OCI-M2 (cell line): ENCODE data around the gene BTBD6.

Experiments
- DNase-seq: peaks from one replicate; lab custom pipeline; 2025; ENCODE audit not compliant: unreplicated experiment; lab: John Stamatoyannopoulos, UW

The BTBD6 gene

DNA sequence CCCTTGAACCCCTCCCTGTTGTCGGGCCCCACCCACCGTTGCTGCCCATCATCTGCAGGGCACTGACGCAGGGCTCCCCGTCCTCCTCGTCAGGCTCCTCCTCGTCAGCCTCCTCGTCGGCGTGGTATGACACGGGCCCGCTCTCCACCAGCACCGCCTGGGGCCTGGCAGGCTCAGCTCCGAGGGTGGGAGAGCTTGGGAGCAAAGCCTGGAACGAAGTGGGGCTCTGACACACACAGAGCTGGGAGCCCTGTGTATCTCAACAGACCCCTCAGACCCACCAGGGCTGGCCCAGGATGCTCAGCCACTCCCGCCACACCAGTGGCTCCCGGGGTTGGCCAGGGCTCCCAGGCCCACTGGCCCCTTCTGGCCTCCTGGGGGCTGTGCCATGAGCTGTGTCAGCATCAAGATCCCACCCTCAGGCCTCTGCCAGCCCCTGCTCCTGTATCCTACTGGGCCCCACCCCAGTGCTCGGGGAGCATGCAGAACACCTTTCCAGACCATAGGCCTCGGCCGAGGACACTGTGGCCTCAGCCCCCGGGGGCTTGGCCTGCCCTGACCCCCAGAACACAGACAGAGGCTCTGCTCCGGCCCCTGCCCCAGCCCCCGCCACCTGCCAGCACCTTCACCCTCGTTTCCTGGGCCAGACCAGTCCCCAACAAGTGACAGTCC is 37.1 kb upstream of the BTBD6 start:
- DNase-seq: no peak

DNA sequence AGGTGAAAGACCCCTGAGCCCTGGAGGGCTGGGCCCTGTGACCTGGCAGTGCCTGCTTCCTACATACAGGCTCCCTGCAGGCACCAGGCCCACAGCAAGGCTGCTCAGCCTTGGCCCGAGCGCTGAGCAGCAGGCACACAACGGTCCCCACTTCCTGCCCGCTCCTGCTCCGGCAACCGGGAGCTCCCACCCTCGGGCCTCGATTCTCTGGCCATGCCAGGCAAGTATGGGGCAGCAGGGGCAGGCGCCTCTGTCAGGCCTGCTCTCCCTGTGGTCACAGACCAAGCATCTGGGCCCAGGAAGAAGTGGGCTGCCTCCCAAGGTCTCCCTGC is 36.6 kb upstream of the BTBD6 start:
- no peak for DNase-seq

DNA sequence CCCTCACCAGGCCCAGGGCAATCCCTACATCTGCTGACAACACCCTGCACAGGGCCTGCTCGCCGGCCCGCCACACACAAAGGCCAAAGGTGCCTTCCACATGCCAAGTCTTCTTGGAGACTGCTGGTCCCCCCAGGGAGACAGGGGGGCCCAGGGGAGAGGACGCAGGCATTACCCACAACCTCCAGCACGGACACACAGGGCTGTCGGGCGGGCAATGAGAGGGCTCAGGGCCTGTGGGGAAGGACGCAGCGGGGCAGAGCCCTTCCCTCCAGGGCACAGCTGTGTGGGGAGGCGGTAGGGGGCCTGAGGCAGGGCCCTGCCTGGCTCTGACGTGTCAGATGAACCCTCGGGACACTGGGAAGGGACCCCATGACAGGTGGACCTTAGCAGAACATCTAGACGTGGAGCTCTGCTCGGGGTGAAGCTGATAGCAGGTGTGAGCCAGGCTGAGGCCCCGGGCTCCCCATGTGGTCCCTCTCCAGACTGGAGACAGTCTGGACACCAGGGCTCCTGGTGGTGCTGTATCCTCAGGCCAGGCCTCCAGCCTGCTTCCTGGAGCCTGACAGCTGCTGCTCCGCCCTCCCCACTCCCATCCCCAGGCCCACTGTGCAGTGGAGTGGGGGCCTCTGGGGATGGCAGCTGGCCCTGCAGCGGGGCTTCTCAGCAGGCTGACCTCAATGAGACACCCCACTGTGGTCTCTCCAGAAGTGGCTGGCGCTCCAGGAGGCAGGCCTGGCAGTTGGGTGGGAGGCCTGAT is 35.6 kb upstream of the BTBD6 start:
- no peak for DNase-seq

DNA sequence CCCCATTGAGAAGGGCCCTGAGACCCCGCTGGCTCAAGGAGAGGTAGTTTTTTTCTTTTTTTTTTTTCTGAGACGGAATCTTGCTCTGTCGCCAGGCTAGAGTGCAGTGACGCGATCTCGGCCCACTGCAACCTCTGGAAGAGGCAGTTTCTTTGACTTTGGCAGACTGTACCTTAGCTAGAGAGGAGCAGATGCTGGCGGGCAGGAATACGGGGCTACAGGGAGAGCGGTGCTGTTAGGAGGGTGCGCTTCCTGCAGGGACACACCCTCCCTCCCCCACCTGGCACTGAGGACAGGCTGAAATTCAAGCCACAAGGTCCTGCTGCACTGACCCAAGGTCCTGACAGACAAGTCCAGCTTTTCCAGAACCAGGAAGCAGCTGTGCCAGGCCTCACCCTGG is 35.0 kb upstream of the BTBD6 start:
- DNase-seq: no peak

DNA sequence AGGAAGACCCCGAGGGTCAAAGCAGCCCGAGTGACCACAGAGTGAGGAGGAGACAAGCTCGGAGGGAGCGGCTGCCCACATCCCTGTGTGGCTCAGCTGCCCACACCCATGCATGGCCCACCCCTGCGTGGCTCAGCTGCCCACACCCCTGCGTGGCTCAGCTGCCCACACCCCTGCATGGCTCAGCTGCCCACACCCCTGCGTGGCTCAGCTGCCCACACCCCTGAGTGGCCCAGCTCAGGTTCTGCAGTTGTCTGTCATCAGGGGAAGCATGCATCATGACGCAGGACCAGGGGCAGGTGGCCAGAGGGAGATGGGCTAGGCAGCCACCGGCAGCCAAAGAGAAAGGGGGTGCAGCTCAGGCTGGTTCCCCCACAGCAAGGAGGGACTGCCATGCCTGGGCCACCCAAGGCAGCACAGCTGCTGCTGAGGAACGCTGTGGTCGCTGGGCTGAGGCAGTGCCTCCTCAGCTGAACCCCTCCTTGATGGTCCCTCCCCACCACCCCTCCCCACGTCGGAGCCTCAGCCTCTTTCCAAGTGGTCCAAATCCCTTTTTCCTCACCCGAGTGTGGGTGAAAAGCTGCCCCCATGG is 33.9 kb upstream of the BTBD6 start:
- no peak for DNase-seq

DNA sequence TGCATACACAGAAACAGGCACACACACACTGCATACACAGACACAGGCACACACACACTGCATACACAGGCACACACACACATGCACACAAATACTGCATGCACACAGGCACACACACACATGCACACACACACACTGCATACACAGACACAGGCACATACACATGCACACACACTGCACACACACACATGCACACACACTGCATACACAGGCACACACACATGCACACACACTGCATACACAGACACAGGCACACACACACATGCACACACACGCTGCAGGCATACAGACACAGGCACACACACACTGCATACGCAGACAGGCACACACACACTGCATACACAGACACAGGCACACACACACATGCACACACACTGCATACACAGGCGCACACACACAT is 32.7 kb upstream of the BTBD6 start:
- no peak for DNase-seq

DNA sequence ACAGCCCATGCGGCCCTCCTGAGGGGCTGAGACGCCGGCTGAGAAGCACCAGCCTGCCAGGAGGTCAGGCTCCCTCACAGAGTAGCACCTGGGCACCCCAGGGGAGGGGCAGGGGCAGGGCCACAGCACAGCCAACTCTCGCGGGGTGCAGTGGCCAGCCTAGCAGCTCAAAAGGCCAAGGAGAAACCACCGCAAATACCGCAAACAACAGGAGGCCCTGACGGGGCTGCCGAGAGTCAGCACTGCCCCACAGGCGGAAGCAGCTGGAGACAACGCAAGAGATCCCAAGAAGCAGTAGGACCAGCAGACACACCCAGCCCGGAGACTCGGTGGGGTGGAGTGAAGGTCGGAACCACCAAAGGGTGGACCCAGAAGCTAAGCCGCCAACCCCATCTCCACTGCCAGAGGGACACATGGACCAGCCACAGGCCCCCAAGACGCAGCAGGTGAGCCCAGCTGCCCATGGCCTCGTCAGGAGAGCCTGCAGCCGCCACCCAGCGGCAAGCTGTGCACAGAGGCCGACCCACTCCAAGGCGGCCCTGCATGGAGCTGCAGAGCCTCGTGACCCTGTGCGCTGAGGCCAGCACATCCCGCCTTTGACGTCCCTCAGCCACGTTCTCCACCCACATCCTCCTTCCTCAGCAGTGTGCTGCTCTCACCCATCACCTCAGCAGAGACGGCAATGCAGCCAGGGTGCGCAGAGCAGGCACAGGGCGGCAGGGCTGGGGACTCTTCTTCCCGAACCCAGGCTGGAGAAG is 31.7 kb upstream of the BTBD6 start:
- no peak for DNase-seq

DNA sequence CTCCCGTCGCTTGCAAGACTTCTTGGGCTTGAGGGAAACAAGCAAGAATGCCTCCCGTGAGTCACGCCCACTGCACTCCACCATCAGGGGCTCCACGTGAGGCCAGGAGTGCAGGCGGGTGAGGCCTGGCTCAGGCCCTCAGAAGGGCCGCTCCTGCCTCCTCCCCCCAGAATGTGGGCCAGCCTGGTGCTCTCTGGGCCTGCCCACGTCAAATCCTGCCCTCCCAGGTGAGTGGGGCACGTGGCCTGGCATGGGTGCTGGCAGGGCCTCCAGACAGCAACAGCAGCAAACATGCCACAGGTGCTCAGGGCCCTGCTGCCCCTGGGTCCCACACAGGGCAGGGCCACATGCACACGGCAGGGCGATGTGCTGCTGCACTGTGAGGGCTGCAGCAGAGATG is 30.6 kb upstream of the BTBD6 start:
- no peak for DNase-seq

DNA sequence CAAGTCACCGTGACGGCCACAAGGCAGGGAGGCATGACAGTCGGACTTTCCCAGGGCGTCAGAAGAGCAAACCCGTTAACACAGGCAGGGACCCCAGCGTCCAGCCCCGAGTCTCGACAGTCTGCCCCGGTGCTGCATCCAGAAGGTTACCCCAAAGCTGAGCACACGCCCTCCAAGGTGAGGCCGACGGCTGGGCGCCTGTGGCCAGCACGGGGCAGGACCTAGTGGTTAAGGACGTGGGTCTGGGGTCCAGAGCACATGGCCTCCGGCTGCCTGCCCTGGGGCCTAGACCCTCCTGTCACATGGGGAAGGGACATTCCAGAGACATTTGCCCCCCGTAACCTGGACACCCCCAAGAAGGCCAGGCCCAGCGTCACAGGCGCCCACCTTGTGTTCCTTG is 29.7 kb upstream of the BTBD6 start:
- no peak for DNase-seq

DNA sequence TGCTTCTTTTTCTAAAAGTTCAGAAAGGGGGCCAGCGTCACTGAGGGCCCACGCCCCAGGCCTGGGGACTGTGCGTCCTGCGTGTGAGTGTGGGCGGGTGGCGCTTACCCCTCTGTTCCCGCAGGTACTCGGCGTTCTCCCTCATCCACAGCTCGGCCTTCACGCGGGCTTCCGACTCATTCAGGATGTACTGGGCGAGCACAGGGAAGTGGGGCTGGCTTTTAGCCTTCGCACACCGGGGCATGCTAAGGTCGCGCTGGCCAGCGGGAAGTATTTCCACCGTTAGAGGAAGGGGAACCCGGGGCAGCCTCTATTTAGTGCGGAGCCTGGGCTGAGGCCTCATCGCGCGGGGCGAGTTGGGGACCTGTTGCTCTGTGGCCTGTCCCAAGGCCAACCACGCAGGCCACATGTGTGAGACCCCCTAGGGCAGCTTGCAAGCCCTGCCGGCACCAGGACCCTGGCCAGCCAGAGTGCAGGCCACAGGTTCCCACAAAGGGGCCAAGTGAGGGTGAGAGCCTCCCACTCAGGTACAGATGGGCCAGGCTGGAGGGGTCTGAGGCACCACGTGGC is 29.2 kb upstream of the BTBD6 start:
- DNase-seq: no peak

DNA sequence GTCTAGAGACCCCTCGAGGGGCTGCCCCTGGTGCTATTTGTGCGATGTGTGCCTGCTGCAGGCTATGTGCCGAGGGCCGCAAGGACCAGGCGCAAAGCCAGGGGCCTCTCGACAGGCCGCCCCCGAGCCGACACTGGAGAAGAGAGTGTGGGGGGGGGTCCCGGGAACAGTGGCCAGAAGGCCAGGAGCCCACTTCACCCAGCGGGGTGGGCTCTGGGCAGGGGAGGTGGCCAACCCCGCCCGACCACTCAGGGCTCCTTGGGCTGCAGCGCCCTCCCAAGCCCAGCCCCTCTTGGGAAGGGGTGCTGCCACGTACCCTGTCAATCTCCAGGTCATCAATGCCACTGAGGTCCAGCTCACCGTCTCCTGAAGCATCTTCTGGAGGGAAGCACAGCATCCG is 28.6 kb upstream of the BTBD6 start:
- no peak for DNase-seq

DNA sequence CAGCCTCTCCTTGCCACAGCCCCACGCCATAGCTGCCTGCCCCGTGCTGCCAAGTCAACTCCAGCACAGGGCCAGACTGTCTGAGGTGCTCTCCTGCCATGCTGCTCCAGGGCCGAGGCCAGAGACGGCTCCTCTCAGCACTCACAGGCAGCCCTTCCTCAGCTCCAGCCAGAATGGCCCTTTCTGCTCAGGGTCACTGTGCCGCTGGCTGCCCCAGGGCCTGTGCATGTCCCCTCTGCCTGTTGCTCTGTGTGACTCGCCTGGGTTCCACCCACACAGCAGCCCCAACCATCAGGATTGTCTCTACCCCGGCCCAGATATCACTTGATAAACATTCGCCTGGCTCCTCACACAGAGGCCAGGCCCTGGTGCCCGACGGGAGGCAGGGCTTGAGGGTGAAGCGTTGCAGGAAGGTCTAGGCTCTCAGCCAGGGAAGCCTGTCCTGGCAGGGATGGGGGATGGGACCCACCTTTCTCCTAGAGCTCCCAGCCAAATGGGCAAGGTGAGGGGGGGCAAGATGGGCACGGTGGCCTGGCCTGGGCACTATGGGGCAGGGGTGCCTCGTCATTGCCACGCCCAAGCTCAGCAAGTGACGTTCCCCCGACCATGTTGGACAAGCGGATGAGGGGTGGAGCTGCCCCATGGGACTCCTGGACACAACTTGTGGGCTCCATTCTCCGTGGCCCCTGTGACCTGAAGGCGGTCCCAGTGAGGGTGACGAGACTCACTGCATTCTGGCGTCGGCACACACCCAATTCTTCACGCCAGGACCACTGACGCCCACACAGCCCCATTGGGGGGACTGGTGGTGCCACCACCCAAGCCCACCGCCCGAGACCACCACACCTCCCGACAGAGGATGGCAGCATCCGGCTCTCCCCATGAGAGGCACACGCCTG is 27.4 kb upstream of the BTBD6 start:
- no peak for DNase-seq

DNA sequence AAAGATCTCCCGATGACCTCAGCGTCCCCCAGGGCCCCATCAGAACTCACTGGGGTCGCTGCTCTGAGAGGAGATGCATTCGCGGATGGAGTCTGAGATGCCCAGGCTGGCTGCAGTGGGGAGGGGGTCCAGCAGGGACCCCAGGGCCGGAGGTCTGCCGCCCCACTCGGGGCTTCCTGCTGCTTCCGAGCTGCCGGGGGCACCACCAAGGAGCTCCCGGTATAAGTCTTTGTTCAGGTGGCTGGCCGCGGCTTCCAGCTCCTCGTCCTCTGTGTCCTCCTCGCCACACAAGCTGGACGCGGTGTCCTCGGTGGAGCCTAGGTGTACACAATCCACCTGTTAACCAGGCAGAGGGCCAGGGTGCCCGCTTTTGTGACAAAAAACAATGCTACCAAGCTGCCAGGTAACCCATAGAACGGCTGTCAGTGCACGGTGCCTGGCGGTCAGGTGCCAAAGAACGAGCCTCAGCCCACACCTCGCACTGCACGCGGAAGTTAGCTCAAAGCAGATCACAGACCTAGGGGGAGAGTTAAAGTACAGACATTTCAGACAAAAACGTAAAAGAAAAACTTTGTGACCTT is 26.6 kb upstream of the BTBD6 start:
- DNase-seq: no peak

DNA sequence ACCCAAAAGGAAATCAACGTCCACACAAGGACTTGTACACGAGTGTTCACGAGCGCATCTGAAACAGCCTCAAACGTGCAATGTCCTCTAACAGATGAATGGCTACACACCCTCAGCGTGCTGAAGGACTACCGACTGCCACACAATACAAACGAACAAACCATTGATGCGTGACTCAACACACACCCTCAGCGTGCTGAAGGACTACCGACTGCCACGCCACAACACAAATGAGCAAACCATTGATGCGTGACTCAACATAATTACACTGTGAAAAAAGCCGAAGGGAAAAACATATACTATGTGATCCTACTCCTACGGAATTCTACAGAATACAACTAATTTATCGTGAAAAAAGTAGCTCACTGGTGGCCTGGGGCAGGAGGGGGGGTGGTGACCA is 25.1 kb upstream of the BTBD6 start:
- no peak for DNase-seq

DNA sequence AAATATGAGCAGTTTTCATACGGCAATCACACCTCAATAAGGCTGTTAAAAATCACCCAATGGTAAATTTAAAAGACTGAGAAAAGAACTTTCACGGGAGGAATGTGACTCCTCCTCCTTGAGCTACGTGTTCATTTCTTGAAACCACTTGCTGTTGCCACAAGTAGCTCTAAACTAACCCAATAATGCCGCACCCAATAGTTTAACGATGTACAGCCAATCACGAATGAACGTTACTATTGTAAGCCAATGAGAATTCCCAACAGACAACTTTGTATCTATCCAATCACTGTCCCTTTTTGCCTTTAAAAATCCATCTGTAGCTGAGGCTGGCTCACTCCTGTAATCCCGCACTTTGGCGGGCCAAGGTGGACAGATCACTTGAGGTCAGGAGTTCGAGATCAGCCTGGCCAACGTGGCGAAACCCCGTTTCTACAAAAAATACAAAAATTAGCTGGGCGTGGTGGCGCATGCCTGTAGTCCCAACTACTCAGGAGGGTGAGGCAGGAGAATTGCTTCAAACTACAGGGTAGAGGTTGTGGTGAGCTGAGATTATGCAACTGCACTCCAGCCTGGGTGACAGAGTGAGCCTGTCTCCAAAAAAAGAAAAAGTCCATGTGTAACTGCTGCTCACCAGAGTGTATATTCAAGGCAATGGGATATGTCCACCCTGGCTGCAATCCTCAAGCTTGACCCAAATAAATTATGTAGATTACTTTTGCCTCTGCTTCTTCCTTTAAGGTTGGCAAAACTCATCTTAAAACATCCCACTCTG is 24.4 kb upstream of the BTBD6 start:
- no peak for DNase-seq

DNA sequence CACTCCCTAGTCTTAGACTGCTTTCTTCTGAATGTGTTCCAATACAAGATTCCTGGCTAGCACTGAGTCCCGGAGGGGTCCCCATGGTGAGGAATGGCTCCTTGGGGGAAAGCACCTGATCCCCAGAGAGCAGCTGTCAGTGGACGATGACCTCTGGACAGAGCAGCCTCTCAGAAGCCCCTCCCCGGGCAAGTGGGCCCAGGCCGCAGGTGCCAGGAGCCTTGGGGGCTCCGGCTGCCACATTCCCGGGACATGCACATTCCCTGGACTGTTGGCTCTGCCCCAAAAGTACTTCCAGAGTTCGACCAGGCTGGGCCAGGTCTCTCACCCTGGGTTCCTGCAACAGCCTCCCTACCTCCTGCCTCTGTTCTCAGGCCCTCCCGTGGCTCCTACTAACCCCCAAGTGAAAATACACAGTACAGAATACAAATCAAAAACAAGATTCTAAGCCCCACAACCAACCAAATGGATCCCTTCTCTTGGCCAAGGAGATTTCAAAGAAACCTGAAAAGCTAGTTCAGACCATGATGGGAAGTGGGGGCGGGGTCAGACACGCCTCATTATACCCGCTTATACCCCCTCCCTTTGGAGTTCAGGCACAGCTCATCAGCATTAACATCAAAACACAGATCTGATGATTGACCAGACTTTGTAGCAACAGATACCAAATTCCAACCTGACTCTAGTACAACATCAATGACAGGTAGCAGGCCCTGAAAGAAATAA is 23.3 kb upstream of the BTBD6 start:
- DNase-seq: no peak

DNA sequence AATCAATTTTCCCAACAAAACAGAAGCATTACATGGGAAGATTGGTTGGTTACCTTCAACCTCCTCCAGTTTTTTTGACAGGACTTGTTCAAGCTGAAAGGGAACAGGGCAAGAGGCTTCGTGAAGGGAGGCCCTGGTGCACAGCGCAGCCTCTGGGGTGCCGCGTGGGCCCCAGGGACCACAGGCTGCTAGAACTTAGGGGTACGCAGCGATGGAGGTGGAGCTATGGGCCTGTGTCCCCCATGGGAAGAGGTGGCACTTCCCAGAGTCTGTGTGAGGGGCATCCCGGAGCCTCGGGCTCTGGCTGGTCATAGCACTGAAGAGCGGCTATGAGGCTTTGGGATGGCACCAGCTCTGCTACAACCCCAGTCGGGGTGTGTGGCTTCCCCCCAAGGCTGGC is 22.1 kb upstream of the BTBD6 start:
- no peak for DNase-seq

DNA sequence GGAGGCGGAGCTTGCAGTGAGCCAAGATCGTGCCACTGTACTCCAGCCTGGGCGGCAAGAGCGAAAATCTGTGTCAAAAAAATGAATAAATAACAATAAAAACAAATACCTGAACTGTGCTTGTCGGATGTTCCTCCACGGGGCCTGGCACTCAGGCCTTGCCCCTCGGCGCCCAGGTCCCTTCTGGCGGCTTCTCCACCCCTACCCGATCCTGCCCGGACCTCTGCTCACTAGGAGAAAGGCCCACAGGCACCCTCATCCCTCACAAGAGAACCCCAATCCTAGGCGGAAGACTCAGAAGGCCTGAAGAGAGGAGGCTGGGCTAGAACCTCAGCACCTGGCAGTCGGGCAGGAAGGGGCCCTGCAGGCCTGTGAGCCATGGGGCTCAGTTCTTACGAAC is 21.0 kb upstream of the BTBD6 start:
- DNase-seq: no peak

DNA sequence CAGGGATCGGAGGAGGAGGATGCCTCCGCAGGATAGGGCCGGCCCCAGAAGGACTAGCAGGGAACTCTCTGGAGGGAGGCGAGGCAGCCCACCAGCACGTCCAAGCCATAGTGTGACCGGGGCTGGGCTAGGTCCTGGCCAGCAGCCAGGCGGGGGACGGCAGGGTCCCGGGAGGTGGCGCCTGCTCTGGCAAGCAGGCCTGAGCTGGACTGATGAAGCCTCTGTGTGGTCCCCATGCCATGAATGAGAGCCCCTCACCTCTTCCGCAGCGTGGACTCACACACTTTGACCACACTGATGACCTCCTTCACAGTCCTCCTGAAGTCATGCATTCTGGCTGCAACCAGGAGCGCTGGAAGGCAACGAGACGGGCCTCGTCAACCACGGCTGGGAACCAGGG is 19.8 kb upstream of the BTBD6 start:
- no peak for DNase-seq
